Mammary epithelial cell (primary cell): Measurements from ENCODE around the gene SERBP1.

Experiments
- EZH2 ChIP-seq: IDR thresholded peaks from 2 replicates; pipeline ENCODE4 v1.6.1; 2012; ENCODE audit warnings: low read length, inconsistent platforms, borderline replicate concordance
- TF ChIP-seq, protein P1 (sequence below), 2 donors: IDR thresholded peaks in 1 of 2; conservative IDR thresholded peaks in 1 of 2; 2 replicates each; pipeline ENCODE4 v1.5.1; 2011 to 2012; ENCODE audit warnings: inconsistent platforms in 2 of 2, low read length in 2 of 2, mild to moderate bottlenecking in 2 of 2, control low read depth in 1 of 2, low read depth in 1 of 2; ENCODE audit not compliant: insufficient read depth in 1 of 2; ENCODE audit errors: extremely low read depth in 1 of 2

DNA sequence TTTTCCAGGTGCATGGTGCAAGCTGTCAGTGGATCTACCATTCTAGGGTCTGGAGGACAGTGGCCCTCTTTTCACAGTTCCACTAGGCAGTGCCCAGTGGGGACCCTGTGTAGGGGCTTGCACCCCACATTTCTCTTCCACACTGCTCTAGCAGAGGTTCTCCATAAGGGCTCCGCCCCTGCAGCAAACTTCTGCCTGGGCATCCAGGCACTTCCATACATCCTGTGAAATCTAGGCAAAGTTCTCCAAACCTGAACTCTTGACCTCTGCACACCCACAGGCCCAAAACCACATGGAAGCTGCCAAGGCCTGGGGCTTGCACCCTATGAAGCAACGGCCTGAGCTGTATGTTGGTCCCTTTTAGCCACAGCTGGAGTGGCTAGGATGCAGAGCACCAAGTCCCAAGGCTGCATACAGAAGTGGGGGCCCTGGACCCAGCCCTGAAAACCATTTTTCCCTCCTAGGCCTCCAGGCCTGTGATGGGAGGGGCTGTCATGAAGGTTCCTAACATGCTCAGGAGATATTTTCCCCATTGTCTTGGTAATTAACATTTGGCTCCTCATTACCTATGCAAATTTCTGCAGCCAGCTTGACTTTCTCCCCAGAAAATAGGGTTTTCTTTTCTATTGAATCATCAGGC lies 46.1 kb downstream of the SERBP1 start:
- TF ChIP-seq, protein P1, sequence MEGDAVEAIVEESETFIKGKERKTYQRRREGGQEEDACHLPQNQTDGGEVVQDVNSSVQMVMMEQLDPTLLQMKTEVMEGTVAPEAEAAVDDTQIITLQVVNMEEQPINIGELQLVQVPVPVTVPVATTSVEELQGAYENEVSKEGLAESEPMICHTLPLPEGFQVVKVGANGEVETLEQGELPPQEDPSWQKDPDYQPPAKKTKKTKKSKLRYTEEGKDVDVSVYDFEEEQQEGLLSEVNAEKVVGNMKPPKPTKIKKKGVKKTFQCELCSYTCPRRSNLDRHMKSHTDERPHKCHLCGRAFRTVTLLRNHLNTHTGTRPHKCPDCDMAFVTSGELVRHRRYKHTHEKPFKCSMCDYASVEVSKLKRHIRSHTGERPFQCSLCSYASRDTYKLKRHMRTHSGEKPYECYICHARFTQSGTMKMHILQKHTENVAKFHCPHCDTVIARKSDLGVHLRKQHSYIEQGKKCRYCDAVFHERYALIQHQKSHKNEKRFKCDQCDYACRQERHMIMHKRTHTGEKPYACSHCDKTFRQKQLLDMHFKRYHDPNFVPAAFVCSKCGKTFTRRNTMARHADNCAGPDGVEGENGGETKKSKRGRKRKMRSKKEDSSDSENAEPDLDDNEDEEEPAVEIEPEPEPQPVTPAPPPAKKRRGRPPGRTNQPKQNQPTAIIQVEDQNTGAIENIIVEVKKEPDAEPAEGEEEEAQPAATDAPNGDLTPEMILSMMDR (conservative IDR thresholded peaks at IDR 0.05 in 1 of 2, IDR thresholded peaks at IDR 0.05 in 1 of 2; ENCODE audit: extremely low read depth in 1 of 2, insufficient read depth in 1 of 2, low read depth in 1 of 2, low read length in 2 of 2) = no peak
- TF ChIP-seq EZH2 = no peak
